Mesodermal cell (in vitro differentiated cells): ENCODE measurements around the gene TFF1. TPM values are rescaled to one million over a fixed set of nuclear protein-coding genes. Genes with fewer than 3 reads are reported as not detected.

Experiments
- H3K27ac ChIP-seq: 2 replicates; pipeline ENCODE4 v1.7.0; 2013; ENCODE audit warnings: mild to moderate bottlenecking, low read depth, low read length, moderate library complexity; ENCODE audit not compliant: severe bottlenecking
- H3K36me3 ChIP-seq: 2 replicates; pipeline ENCODE4 v1.7.1; 2013; ENCODE audit warnings: mild to moderate bottlenecking, low read length, moderate library complexity; ENCODE audit not compliant: control insufficient read depth, insufficient read depth
- H3K4me1 ChIP-seq: one replicate; pipeline ENCODE4 v1.7.1; 2013; ENCODE audit warnings: mild to moderate bottlenecking, low read length; ENCODE audit not compliant: insufficient read depth, control insufficient read depth, poor library complexity, severe bottlenecking
- H3K4me3 ChIP-seq: 2 replicates; pipeline ENCODE4 v1.7.0; 2013; ENCODE audit warnings: low read length, control low read depth, mild to moderate bottlenecking; ENCODE audit not compliant: insufficient read depth, poor library complexity, severe bottlenecking; ENCODE audit errors: extremely low read depth
- H3K9me3 ChIP-seq: 2 replicates; pipeline ENCODE4 v1.7.1; 2013; ENCODE audit warnings: mild to moderate bottlenecking, low read length, moderate library complexity; ENCODE audit not compliant: control insufficient read depth
- WGBS, 2 experiments: methylation state at CpG; one replicate each; pipeline ENCODE4 v1.1.5; 2013; ENCODE audit warnings: missing lambda C conversion rate in 2 of 2; ENCODE audit not compliant: insufficient coverage in 2 of 2; 5-methylcytosine and 5-hydroxymethylcytosine counted together
- polyA plus RNA-seq, 2 experiments: library from polyadenylated mRNA; stranded (reverse); fragments of 50-300 nt; gene quantifications; one replicate each; pipeline ENCODE4 v1.2.3, GENCODE V29; 2013

TFF1 gene
- polyA plus RNA-seq (2013, experiment 1 of 2), result not detected
- polyA plus RNA-seq (2013, experiment 2 of 2), result not detected

GRCh38 chr21:42366292-42367010, at the start of gene TFF1:
TSS of gene TFF1 (minus strand) at chr21:42366535. CDS start at chr21:42366495, 40 bp downstream.
- 89 to 93% methylated on average over 17 to 19 of the region's 19 CpGs for WGBS, 2 experiments
- H3K36me3 ChIP-seq, result no peaks in the 10 kb centered on the region
- H3K4me1 ChIP-seq, result no peaks in the 10 kb centered on the region
- no peak within 1 kb of the TSS for H3K27ac ChIP-seq
- no peaks in the 10 kb centered on the region for H3K9me3 ChIP-seq
- H3K4me3 ChIP-seq, result no peak within 1 kb of the TSS

DNA sequence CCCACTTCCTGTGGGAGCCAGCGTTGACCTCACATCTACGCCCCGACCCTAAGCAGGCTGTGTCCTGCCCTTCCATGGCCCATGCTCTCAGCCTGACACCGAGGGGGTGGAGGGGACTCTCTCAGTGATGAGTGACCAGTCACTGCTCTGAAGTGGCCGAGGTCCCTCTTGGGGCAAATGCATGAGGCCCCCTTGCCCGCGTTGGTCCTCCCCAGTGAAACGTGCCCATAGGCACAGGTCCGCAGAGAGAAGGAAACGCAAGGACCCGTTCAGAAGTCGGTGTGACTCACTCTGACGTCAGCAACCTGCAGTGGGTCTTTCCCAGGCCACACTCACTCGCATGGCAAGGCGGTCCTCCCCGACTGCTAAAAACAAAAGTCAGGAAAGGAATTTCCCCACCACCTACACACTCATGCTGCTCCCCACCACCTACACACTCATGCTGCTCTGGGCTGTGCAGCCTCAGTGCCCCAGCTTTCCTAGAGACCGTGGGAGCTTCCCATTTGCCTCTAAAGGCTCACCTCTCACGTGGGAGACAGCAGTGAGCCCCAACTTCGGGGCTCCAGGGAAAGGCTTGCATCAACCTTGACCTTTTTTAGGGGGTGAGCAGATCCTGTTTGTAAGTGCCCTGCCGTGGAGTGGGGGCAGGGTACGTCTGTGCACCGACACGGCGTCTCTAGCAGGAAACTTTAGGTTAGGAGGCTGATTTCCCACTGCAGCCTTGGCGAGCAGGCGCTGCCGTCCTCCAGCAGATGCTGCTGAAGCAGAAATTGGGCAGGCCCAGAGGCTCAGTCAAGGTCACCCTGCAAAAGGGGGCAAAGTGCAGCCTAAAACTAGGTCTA, 48.8 kb upstream of the TFF1 start:
- H3K27ac ChIP-seq, result peak overlapping the region; percentile 16
- no peak overlapping the region for H3K4me3 ChIP-seq
- peaks cover 6% of the 10 kb centered on the region for H3K4me1 ChIP-seq
- no peaks in the 10 kb centered on the region for H3K9me3 ChIP-seq
- H3K36me3 ChIP-seq, result no peaks in the 10 kb centered on the region
- WGBS, 2 experiments, result 58 to 59% methylated on average over 19 to 27 of the region's 27 CpGs

DNA sequence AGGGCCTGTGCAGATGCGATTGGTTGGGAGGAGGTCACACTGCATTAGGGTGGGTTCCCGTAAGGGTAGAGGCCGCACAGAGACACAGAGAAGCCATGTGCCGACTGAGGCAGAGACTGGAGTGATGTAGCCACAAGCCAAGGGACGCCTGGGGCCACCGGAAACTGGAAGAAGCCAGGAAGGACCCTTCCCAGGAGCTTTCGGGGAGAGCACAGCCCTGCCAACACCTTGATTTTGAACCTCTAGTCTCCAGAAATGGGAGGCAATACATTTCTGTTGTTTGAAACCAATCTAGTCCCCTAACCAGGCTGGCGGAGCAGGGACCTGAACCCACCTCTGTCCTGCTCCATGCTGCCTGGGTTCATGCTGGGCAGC, 48.2 kb upstream of the TFF1 start:
- Histone ChIP-seq H3K36me3 (no peaks in the 10 kb centered on the region), H3K27ac (no peak overlapping the region), H3K9me3 (no peaks in the 10 kb centered on the region), H3K4me3 (no peak overlapping the region), H3K4me1 (peaks cover 6% of the 10 kb centered on the region)
- WGBS, 2 experiments, result 90 to 95% methylated on average over 7 to 8 of the region's 8 CpGs

DNA sequence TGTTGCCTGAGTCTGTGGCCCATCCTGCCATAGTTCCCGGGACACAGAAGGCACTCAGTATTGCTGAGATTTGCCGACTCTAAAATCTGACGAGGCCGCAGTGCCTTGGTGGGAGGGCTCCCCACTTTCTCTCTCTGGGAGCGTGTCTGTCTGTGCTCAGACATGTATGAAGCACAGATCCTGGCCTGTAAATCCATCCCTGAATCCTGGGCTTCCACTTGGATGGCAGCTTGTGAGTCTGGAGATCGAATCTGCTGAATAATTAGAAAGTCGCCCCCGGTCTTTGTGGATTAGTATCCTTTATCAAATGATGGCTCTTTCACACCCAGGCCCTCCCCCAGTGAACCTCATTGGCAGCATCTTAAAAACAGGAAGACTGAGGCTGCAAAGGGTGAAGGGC, 47.7 kb upstream of the TFF1 start:
- WGBS, 2 experiments, result 89 to 92% methylated on average over 6 to 7 of the region's 8 CpGs
- Histone ChIP-seq H3K36me3 (no peaks in the 10 kb centered on the region), H3K4me3 (no peak overlapping the region), H3K9me3 (no peaks in the 10 kb centered on the region), H3K27ac (no peak overlapping the region), H3K4me1 (peaks cover 6% of the 10 kb centered on the region)

- WGBS, 2 experiments, result 84 to 90% methylated on average over 3 to 4 of the region's 4 CpGs
- H3K27ac ChIP-seq, result no peak overlapping the region
These were observed 47.2 kb upstream of the TFF1 start for GRCh38 chr21:42413500-42413899.

DNA sequence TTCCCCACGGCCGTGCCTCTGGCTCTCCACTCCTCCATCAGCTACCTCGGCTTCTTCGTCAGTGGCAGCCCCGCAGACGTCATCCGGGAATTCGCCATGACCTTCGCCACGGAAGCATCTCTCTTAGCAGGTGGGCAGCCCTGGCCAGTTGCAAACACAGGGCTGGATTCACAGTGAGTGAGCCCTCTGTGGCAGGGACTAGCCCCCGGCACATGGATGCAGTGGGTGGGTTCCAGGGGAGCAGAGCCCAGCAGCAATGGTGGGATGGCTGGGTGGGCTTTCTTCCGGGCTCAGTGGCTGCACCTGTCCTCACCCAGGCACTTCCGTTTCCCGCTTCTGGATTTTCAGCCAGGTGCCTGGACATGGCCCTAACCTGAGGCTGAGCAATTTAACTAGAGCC, 46.8 kb upstream of the TFF1 start:
- WGBS, 2 experiments, result 82 to 84% methylated on average over 7 to 13 of the region's 14 CpGs
- no peaks in the 10 kb centered on the region for H3K36me3 ChIP-seq
- no peak overlapping the region for H3K27ac ChIP-seq
- H3K9me3 ChIP-seq, result no peaks in the 10 kb centered on the region
- H3K4me1 ChIP-seq, result peaks cover 6% of the 10 kb centered on the region
- H3K4me3 ChIP-seq, result no peak overlapping the region

More at GRCh38 chr21:42413500-42413899, 47.2 kb upstream of the TFF1 start:
- Histone ChIP-seq H3K9me3 (no peaks in the 10 kb centered on the region), H3K4me1 (peaks cover 6% of the 10 kb centered on the region), H3K4me3 (no peak overlapping the region), H3K36me3 (no peaks in the 10 kb centered on the region)

- H3K27ac ChIP-seq, result no peak overlapping the region
- no peaks in the 10 kb centered on the region for H3K36me3 ChIP-seq
- 74 to 75% methylated on average over 2 to 3 of the region's 5 CpGs for WGBS, 2 experiments
- H3K9me3 ChIP-seq, result no peaks in the 10 kb centered on the region
- peaks cover 6% of the 10 kb centered on the region for H3K4me1 ChIP-seq
- no peak overlapping the region for H3K4me3 ChIP-seq
These were observed 46.2 kb upstream of the TFF1 start for GRCh38 chr21:42412636-42412933.

GRCh38 chr21:42411891-42412635, 45.7 kb upstream of the TFF1 start:
- no peaks in the 10 kb centered on the region for H3K9me3 ChIP-seq
- H3K4me1 ChIP-seq, result peaks cover 6% of the 10 kb centered on the region
- H3K4me3 ChIP-seq, result no peak overlapping the region
- no peak overlapping the region for H3K27ac ChIP-seq
- H3K36me3 ChIP-seq, result no peaks in the 10 kb centered on the region
- 83 to 86% methylated on average over 20 to 21 of the region's 21 CpGs for WGBS, 2 experiments

DNA sequence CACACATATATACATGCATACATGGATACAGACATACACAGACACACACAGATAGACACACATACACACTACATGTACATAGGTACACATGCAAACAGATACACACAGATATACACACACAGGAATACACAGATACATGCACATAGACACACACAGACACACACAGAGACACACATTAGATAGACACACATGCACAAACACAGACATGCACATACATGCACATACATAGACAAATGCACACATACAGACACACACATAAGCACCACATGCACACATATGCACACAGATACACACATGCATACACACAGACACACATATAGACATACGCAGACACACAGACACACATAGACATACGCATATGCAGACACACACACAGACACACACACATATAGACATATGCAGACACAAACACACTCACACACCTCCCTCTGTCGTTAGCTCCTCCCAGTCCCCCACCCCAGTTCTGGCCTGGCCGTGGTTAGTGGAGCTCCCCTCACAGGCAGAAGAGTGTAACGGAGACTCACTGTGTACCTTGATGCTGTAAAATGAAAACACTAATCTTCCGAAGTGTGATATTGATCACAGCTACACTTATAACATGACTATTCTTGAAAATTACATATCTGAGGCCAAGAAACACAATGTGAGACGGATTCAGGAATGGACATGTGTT, 45.0 kb upstream of the TFF1 start:
- 47 to 62% methylated on average over 3 to 6 of the region's 7 CpGs for WGBS, 2 experiments
- H3K9me3 ChIP-seq, result no peaks in the 10 kb centered on the region
- H3K27ac ChIP-seq, result no peak overlapping the region
- no peak overlapping the region for H3K4me3 ChIP-seq
- H3K36me3 ChIP-seq, result no peaks in the 10 kb centered on the region
- H3K4me1 ChIP-seq, result peaks cover 6% of the 10 kb centered on the region

DNA sequence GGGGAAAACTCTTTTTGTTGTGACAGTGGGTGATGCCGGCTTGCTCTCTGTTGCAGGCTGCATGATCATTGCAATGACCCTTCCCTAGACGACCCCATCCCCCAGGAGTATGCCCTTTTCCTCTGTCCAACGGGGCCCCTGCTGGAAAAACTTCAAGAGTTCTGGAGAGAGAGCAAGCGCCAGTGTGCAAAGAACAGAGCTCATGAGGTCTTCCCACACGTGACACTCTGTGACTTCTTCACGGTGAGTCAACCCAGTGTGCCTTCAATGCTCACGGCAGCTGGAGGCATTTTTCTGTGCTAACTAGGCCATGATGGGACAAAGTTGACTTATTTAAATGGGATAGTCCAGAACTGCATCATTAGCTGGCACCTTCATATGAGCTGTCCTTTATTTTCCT, 43.0 kb upstream of the TFF1 start:
- Histone ChIP-seq H3K27ac (no peak overlapping the region), H3K36me3 (no peaks in the 10 kb centered on the region), H3K4me1 (no peaks in the 10 kb centered on the region), H3K4me3 (no peak overlapping the region), H3K9me3 (no peaks in the 10 kb centered on the region)
- 81 to 86% methylated on average over 7 of the region's 7 CpGs for WGBS, 2 experiments
